Measurements from ENCODE around the gene C9orf40. TPM values are rescaled to one million over a fixed set of nuclear protein-coding genes. Genes with fewer than 3 reads are reported as not detected.

The C9orf40 gene
- total RNA-seq, 1 donor from 2014 or later: 2.9 TPM

DNA sequence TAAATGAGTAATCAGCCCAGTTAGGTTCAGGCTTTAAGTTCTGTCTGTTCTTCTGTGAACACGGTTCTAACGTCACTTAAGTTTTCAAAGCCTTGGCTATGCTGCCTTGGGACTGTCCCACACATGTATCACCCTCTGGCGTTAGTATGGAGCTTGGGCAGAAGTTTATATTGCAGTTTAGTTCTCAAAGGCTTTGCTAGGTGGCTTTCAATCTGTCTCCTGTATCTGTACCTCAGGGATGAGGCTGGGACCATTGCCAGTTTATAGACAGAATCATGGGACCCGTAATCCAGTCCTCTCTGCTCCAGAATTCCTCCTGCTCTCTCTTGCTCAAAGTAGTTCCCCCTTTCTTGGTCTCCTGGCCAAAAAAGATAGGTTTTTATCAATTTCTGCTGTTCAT lies 12.1 kb downstream of the C9orf40 start:
- intact Hi-C loops (cut with DNase I): no loop called here
- no peaks in the 10 kb centered on the region for H3K9me3 ChIP-seq
- ATAC-seq (no peak), DNase-seq (no peak)
- no peak overlapping the region for H3K27ac ChIP-seq
- H3K27me3 ChIP-seq: no peaks in the 10 kb centered on the region
- no peaks in the 10 kb centered on the region for H3K4me1 ChIP-seq
- no peaks in the 10 kb centered on the region for H3K36me3 ChIP-seq
- H3K4me3 ChIP-seq: no peak overlapping the region
- TF ChIP-seq CTCF (IDR thresholded peaks at IDR 0.05): no peak

DNA sequence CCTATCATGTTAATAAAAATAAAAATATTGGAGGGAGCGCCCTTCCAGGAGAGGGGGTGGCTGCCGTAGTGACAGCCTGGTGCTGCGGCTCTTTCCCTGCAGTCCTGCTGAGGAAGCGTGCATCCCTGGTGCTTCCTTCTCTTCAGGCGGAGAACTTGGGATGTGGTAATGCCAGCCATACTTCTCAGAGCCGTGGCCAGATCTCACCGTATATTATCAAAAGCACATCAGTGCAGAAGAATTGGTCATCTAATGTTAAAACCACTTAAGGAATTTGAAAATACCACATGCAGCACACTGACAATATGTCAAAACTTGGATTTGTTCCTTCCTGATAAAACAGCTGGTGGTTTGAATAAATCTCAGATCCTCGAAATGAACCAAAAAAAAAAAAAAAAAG lies 17.7 kb downstream of the C9orf40 start:
- H3K4me1 ChIP-seq: no peaks in the 10 kb centered on the region
- TF ChIP-seq CTCF (IDR thresholded peaks at IDR 0.05): no peak
- H3K27ac ChIP-seq: no peak overlapping the region
- no peak for DNase-seq
- ATAC-seq: no peak
- no peaks in the 10 kb centered on the region for H3K27me3 ChIP-seq
- no peak overlapping the region for H3K4me3 ChIP-seq
- no peaks in the 10 kb centered on the region for H3K36me3 ChIP-seq
- intact Hi-C loops (cut with DNase I): no loop called here
- no peaks in the 10 kb centered on the region for H3K9me3 ChIP-seq

- Histone ChIP-seq H3K9me3 (no peaks in the 10 kb centered on the region), H3K36me3 (no peaks in the 10 kb centered on the region), H3K4me3 (no peak overlapping the region), H3K27me3 (no peaks in the 10 kb centered on the region), H3K27ac (no peak overlapping the region), H3K4me1 (no peaks in the 10 kb centered on the region)
- DNase-seq: no peak
- intact Hi-C loops (cut with DNase I): no loop called here
- no peak for ATAC-seq
- TF ChIP-seq CTCF (IDR thresholded peaks at IDR 0.05): no peak
These were observed 31.0 kb downstream of the C9orf40 start for GRCh38 chr9:74921737-74922136.

DNA sequence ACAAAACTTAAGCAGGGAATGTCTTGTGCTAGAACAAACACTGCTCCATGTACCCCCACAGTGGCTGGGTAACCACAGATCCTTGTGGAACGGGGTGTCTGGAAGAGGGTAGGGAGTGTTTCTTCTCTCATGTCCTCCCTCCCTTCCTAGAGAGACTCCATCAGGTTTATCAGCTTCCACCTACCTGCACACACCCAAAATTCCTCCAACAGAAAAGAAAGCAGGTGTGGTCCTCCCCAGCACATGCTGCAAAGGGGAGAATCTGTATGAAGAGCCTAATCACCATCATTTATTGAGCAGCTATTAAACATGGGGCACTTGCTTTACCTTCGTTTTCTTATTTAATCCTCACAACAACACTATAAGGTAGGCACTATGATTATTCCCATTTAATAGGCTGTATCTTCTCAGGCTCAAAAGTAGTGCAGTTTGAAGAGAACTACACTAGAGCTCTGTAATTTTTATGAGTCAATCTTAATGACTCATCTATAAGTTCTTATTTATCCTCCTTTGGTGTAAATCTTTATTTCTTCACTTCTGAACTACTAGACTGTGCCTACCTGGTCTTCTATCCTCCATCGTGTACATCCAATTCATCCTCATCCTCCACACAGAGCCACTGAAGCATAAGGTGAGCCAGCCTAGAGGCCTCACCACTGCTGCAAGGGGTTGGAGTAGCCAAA lies 31.6 kb downstream of the C9orf40 start:
- no peak for ATAC-seq
- Histone ChIP-seq H3K4me1 (no peaks in the 10 kb centered on the region), H3K27me3 (no peaks in the 10 kb centered on the region)

DNA sequence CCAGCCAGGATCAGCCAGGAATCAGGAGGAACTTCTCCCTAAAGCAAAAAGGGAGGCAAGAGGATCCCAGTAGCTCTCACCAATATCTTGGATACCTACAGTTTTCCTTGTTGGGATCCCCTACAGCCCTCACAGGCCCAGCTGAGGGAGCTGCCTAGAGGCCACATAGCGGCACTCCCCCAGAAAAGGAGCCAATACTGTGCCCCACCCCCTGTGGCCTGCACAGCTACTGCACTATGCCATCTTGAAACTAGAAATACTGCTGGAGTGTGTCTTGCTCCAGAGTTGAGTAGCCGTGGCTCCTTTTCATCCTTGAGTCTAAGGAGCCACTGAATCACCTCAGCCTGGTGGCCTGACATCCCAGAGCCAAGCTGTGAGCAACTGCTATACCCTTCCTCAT lies 42.7 kb downstream of the C9orf40 start:
- TF ChIP-seq CTCF (IDR thresholded peaks at IDR 0.05): no peak
- Histone ChIP-seq H3K9me3 (no peaks in the 10 kb centered on the region), H3K4me1 (no peaks in the 10 kb centered on the region), H3K27me3 (no peaks in the 10 kb centered on the region), H3K4me3 (no peak overlapping the region), H3K27ac (no peak overlapping the region), H3K36me3 (no peaks in the 10 kb centered on the region)
- intact Hi-C loops (cut with DNase I): no loop called here
- DNase-seq: no peak
- no peak for ATAC-seq

More for the DNA sequence above, 31.6 kb downstream of the C9orf40 start:
- Histone ChIP-seq H3K36me3 (no peaks in the 10 kb centered on the region), H3K4me3 (no peak overlapping the region), H3K9me3 (no peaks in the 10 kb centered on the region), H3K27ac (no peak overlapping the region)
- TF ChIP-seq CTCF (IDR thresholded peaks at IDR 0.05): no peak
- no peak for DNase-seq
- intact Hi-C loops (cut with DNase I): no loop called here

DNA sequence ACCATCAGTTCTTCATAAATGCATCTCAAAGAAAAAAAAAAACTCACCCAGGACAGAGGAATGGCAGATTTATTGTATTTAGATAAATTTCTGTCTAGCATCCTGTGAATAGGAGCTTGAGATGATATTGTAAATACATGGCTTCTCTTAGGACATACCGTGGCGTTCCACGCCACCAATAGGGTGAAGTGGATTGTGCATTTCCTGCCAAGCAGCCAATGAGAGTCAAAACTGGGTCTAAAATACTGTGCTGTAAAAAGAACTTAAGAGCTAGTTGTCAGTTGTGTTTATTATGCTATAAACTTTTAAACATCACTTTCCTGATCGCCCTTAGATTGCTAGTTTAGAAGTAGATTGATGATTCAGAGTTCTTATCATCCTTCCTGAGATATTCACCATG lies 44.0 kb downstream of the C9orf40 start:
- no peak for DNase-seq
- Histone ChIP-seq H3K4me3 (no peak overlapping the region), H3K27me3 (no peaks in the 10 kb centered on the region), H3K36me3 (no peaks in the 10 kb centered on the region), H3K27ac (no peak overlapping the region), H3K9me3 (no peaks in the 10 kb centered on the region), H3K4me1 (no peaks in the 10 kb centered on the region)
- no peak for TF ChIP-seq CTCF (IDR thresholded peaks at IDR 0.05)
- no peak for ATAC-seq
- intact Hi-C loops (cut with DNase I): no loop called here

Measured in upper lobe of right lung (tissue), 1 donor.